ENCODE results near the gene BCL2L13.

GRCh38 chr22:17612057-17612456 is 26.5 kb upstream of the BCL2L13 start:
- TF ChIP-seq EZH2 (IDR thresholded peaks at IDR 0.05; ENCODE audit: borderline replicate concordance, insufficient read depth, low read length, poor library complexity, severe bottlenecking) (no peak), CTCF (IDR thresholded peaks at IDR 0.05; ENCODE audit: poor library complexity, severe bottlenecking) (no peak), REST (IDR thresholded peaks at IDR 0.05; ENCODE audit: borderline replicate concordance) (no peak), RAD21 (conservative IDR thresholded peaks at IDR 0.05) (no peak), TAF1 (IDR thresholded peaks at IDR 0.05; ENCODE audit: low read depth) (no peak)

All from neural cell (in vitro differentiated cells).